ENCODE data around the gene OLFML2B. TPM values are rescaled to one million over a fixed set of nuclear protein-coding genes. Genes with fewer than 3 reads are reported as not detected.
"Not testable (repeated sequence)": the region's sequence is repeated elsewhere in the genome, so short reads cannot be mapped to it uniquely, and the experiment has no call there.

OLFML2B gene
- total and polyA plus RNA-seq, 7 experiments from 2014 or later, result 0.07 to 0.47 (median 0.27) TPM; not detected in 2

- no peaks in the 10 kb centered on the region for H3K36me3 ChIP-seq (ENCODE audit: control insufficient read depth in 2 of 3, insufficient read depth in 3 of 3, low read length in 3 of 3)
- no peaks in the 10 kb centered on the region for H3K36me3 Mint-ChIP-seq
- H3K27me3 Mint-ChIP-seq, result peaks cover 7 to 19% (median 16%) of the 10 kb centered on the region in 5 donors
- no peak overlapping the region for H3K27ac ChIP-seq (ENCODE audit: low read depth, low read length)
- CTCF ChIA-PET, result interaction anchor here (0.6 to 1.5 kb wide), 8 partner anchors 10 to 797 kb away, joined by 3 to 6 read pairs (median 4); no protein-coding TSS in a partner anchor
- H3K4me1 Mint-ChIP-seq, result no peaks in the 10 kb centered on the region
- intact Hi-C loops (cut with micrococcal nuclease), result loop anchor here (1.0 to 10.0 kb wide), 8 partner anchors 220 to 1258 kb away; no protein-coding TSS in a partner anchor
- H3K27me3 ChIP-seq (ENCODE audit: control insufficient read depth in 2 of 2, insufficient read depth in 2 of 2, low read length in 2 of 2), result no peaks in the 10 kb centered on the region
- H3K4me3 Mint-ChIP-seq, result no peak overlapping the region
- no peak overlapping the region for H3K4me3 ChIP-seq (ENCODE audit: low read length)
- H3K27ac Mint-ChIP-seq, result no peak overlapping the region
- no peaks in the 10 kb centered on the region for H3K9me3 Mint-ChIP-seq
- DNase-seq (no peak), ATAC-seq (no peak)
- no peaks in the 10 kb centered on the region for H3K9me3 ChIP-seq (ENCODE audit: control insufficient read depth in 2 of 3, low read length in 3 of 3)
- H3K4me1 ChIP-seq (ENCODE audit: control insufficient read depth in 2 of 2, insufficient read depth in 2 of 2, low read length in 2 of 2), result no peaks in the 10 kb centered on the region
- POLR2A ChIA-PET, result no interaction called here
These were observed 32.9 kb upstream of the OLFML2B start for GRCh38 chr1:162056579-162056978.

GRCh38 chr1:162056043-162056442, 32.4 kb upstream of the OLFML2B start:
- no peaks in the 10 kb centered on the region for H3K36me3 ChIP-seq (ENCODE audit: control insufficient read depth in 2 of 3, insufficient read depth in 3 of 3, low read length in 3 of 3)
- H3K9me3 Mint-ChIP-seq, result no peaks in the 10 kb centered on the region
- POLR2A ChIA-PET, result no interaction called here
- H3K27ac Mint-ChIP-seq, result no peak overlapping the region
- H3K4me3 ChIP-seq (ENCODE audit: low read length), result no peak overlapping the region
- H3K4me1 Mint-ChIP-seq, result no peaks in the 10 kb centered on the region
- H3K9me3 ChIP-seq (ENCODE audit: control insufficient read depth in 2 of 3, low read length in 3 of 3), result no peaks in the 10 kb centered on the region
- H3K27ac ChIP-seq (ENCODE audit: low read depth, low read length), result no peak overlapping the region
- DNase-seq (peak in 7 of 9 donors; percentile 12 to 44 (median 35)), ATAC-seq (peak; percentile 87)
- intact Hi-C loops (cut with micrococcal nuclease), result loop anchor here (1.0 to 10.0 kb wide), 8 partner anchors 220 to 1259 kb away; no protein-coding TSS in a partner anchor
- no peaks in the 10 kb centered on the region for H3K4me1 ChIP-seq (ENCODE audit: control insufficient read depth in 2 of 2, insufficient read depth in 2 of 2, low read length in 2 of 2)
- no peaks in the 10 kb centered on the region for H3K36me3 Mint-ChIP-seq
- H3K4me3 Mint-ChIP-seq, result no peak overlapping the region
- H3K27me3 ChIP-seq (ENCODE audit: control insufficient read depth in 2 of 2, insufficient read depth in 2 of 2, low read length in 2 of 2), result no peaks in the 10 kb centered on the region
- H3K27me3 Mint-ChIP-seq, result peaks cover 7 to 22% (median 14%) of the 10 kb centered on the region in 5 donors
- CTCF ChIA-PET, result interaction anchor here (0.6 to 1.5 kb wide), 7 partner anchors 11 to 798 kb away, joined by 3 to 6 read pairs (median 4); no protein-coding TSS in a partner anchor

- no peaks in the 10 kb centered on the region for H3K36me3 Mint-ChIP-seq
- Histone ChIP-seq H3K4me1 (ENCODE audit: control insufficient read depth in 2 of 2, insufficient read depth in 2 of 2, low read length in 2 of 2) (no peaks in the 10 kb centered on the region), H3K27me3 (ENCODE audit: control insufficient read depth in 2 of 2, insufficient read depth in 2 of 2, low read length in 2 of 2) (no peaks in the 10 kb centered on the region), H3K36me3 (ENCODE audit: control insufficient read depth in 2 of 3, insufficient read depth in 3 of 3, low read length in 3 of 3) (no peaks in the 10 kb centered on the region), H3K4me3 (ENCODE audit: low read length) (no peak overlapping the region), H3K9me3 (ENCODE audit: control insufficient read depth in 2 of 3, low read length in 3 of 3) (no peaks in the 10 kb centered on the region), H3K27ac (ENCODE audit: low read depth, low read length) (no peak overlapping the region)
- DNase-seq (no peak), ATAC-seq (no peak)
- CTCF ChIA-PET, result no interaction called here
- H3K9me3 Mint-ChIP-seq, result no peaks in the 10 kb centered on the region
- intact Hi-C loops (cut with micrococcal nuclease), result loop anchor here in 1 of 2 donors (5.0 to 10.0 kb wide), 3 partner anchors 572 to 1260 kb away; no protein-coding TSS in a partner anchor
- H3K4me3 Mint-ChIP-seq, result no peak overlapping the region
- POLR2A ChIA-PET, result no interaction called here
- no peak overlapping the region for H3K27ac Mint-ChIP-seq
- H3K4me1 Mint-ChIP-seq, result no peaks in the 10 kb centered on the region
- H3K27me3 Mint-ChIP-seq, result peaks cover 7 to 17% (median 11%) of the 10 kb centered on the region in 5 donors
These were observed 31.4 kb upstream of the OLFML2B start for GRCh38 chr1:162055062-162055461.

DNA sequence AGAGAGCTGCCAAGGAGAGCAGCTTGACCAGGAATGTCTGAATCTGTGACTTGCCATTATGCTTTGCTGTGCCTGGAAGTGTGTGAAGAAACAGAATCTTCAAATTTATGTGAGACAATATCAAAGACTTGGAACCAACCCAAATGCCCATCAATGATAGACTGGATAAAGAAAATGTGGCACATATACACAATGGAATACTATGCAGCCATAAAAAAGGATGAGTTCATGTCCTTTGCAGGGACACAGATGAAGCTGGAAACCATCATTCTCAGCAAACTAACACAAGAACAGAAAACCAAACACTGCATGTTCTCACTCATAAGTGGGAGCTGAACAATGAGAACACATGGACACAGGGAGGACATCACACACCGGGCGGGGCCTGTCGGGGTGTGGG, 30.3 kb upstream of the OLFML2B start:
- H3K4me1 Mint-ChIP-seq; ATAC-seq; H3K9me3 ChIP-seq (ENCODE audit: control insufficient read depth in 2 of 3, low read length in 3 of 3); H3K4me3 ChIP-seq (ENCODE audit: low read length); H3K36me3 ChIP-seq (ENCODE audit: control insufficient read depth in 2 of 3, insufficient read depth in 3 of 3, low read length in 3 of 3); H3K9me3 Mint-ChIP-seq; H3K4me1 ChIP-seq (ENCODE audit: control insufficient read depth in 2 of 2, insufficient read depth in 2 of 2, low read length in 2 of 2); POLR2A ChIA-PET; DNase-seq; H3K36me3 Mint-ChIP-seq; H3K27ac ChIP-seq (ENCODE audit: low read depth, low read length); H3K27me3 ChIP-seq (ENCODE audit: control insufficient read depth in 2 of 2, insufficient read depth in 2 of 2, low read length in 2 of 2); CTCF ChIA-PET; H3K4me3 Mint-ChIP-seq; H3K27ac Mint-ChIP-seq: not testable (repeated sequence)
- peaks cover 7 to 20% (median 11%) of the 10 kb centered on the region in 5 donors for H3K27me3 Mint-ChIP-seq
- intact Hi-C loops (cut with micrococcal nuclease), result loop anchor here in 1 of 2 donors (10.0 kb wide), 2 partner anchors 1121 to 1261 kb away; no protein-coding TSS in a partner anchor

DNA sequence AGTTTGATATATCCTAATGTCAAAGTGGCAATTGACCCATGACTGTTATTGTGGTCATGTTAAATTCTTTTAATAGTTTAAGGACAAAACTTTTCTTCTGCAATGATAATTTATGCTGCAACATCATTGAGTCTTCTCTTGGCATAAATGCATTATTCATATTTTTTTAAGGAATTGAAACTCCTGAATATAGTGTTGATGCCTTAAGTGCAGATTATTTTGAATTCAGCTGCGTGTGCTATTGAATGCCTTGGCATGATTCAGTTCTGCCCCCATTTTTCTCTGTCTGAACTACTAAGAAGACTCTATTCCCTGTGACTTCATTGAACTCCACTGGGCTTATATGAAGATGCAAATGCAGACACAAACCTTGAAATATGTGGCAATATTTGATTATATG, 23.3 kb upstream of the OLFML2B start:
- Histone ChIP-seq H3K4me1 (ENCODE audit: control insufficient read depth in 2 of 2, insufficient read depth in 2 of 2, low read length in 2 of 2) (no peaks in the 10 kb centered on the region), H3K27ac (ENCODE audit: low read depth, low read length) (no peak overlapping the region), H3K4me3 (ENCODE audit: low read length) (no peak overlapping the region), H3K9me3 (ENCODE audit: control insufficient read depth in 2 of 3, low read length in 3 of 3) (no peaks in the 10 kb centered on the region), H3K27me3 (ENCODE audit: control insufficient read depth in 2 of 2, insufficient read depth in 2 of 2, low read length in 2 of 2) (no peaks in the 10 kb centered on the region), H3K36me3 (ENCODE audit: control insufficient read depth in 2 of 3, insufficient read depth in 3 of 3, low read length in 3 of 3) (no peaks in the 10 kb centered on the region)
- H3K4me3 Mint-ChIP-seq, result no peak overlapping the region
- H3K36me3 Mint-ChIP-seq, result no peaks in the 10 kb centered on the region
- DNase-seq (no peak), ATAC-seq (no peak)
- H3K27ac Mint-ChIP-seq, result no peak overlapping the region
- ChIA-PET POLR2A (no interaction called here), CTCF (no interaction called here)
- H3K4me1 Mint-ChIP-seq, result peaks cover 0 to 2% (median 0%) of the 10 kb centered on the region in 7 donors
- H3K9me3 Mint-ChIP-seq, result peaks cover 0 to 18% (median 3%) of the 10 kb centered on the region in 11 donors
- H3K27me3 Mint-ChIP-seq, result peaks cover 0 to 30% (median 5%) of the 10 kb centered on the region in 5 donors
- intact Hi-C loops (cut with micrococcal nuclease), result no loop called here

DNA sequence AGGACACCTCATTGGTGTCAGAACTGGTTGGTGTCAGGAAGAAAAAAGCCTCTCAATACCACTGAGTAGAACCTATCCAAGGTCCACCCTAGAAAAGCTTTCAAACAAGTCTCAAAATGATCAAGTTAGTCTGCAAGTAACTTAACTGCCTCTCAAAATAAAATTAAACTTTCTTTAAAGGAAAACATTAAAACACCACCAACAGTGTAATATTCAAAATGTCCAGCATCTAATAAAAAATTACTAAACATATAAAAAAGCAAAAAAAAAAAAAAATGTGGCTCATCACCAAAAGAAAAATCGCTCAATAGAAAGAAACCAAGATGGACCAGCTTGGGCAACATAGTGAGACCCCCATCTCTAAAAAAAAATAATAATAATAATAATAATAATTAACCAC, 18.7 kb upstream of the OLFML2B start:
- Mint-ChIP-seq H3K4me3 (no peak overlapping the region), H3K36me3 (no peaks in the 10 kb centered on the region), H3K4me1 (peaks cover 0 to 2% (median 0%) of the 10 kb centered on the region in 7 donors), H3K9me3 (peaks cover 0 to 24% (median 4%) of the 10 kb centered on the region in 11 donors), H3K27ac (no peak overlapping the region), H3K27me3 (peaks cover 5 to 20% (median 10%) of the 10 kb centered on the region in 5 donors)
- POLR2A ChIA-PET, result interaction anchor here (0.6 kb wide), 1 partner anchor 175 kb away, joined by 3 read pairs; no protein-coding TSS in a partner anchor
- H3K27ac ChIP-seq (ENCODE audit: low read depth, low read length), result no peak overlapping the region
- no peaks in the 10 kb centered on the region for H3K27me3 ChIP-seq (ENCODE audit: control insufficient read depth in 2 of 2, insufficient read depth in 2 of 2, low read length in 2 of 2)
- intact Hi-C loops (cut with micrococcal nuclease), result no loop called here
- H3K4me1 ChIP-seq (ENCODE audit: control insufficient read depth in 2 of 2, insufficient read depth in 2 of 2, low read length in 2 of 2), result no peaks in the 10 kb centered on the region
- DNase-seq, result no peak
- no peaks in the 10 kb centered on the region for H3K36me3 ChIP-seq (ENCODE audit: control insufficient read depth in 2 of 3, insufficient read depth in 3 of 3, low read length in 3 of 3)
- no peaks in the 10 kb centered on the region for H3K9me3 ChIP-seq (ENCODE audit: control insufficient read depth in 2 of 3, low read length in 3 of 3)
- no peak for ATAC-seq
- no peak overlapping the region for H3K4me3 ChIP-seq (ENCODE audit: low read length)
- CTCF ChIA-PET, result interaction anchor here (0.6 to 1.5 kb wide), 4 partner anchors 8 to 312 kb away, joined by 3 to 5 read pairs (median 4); no protein-coding TSS in a partner anchor

- no peaks in the 10 kb centered on the region for H3K36me3 ChIP-seq (ENCODE audit: control insufficient read depth in 2 of 3, insufficient read depth in 3 of 3, low read length in 3 of 3)
- H3K27me3 Mint-ChIP-seq, result peaks cover 5 to 20% (median 10%) of the 10 kb centered on the region in 5 donors
- H3K27me3 ChIP-seq (ENCODE audit: control insufficient read depth in 2 of 2, insufficient read depth in 2 of 2, low read length in 2 of 2), result no peaks in the 10 kb centered on the region
- ChIA-PET POLR2A (no interaction called here), CTCF (interaction anchor here (1.5 kb wide), 1 partner anchor 278 kb away, joined by 3 read pairs; no protein-coding TSS in a partner anchor)
- H3K9me3 Mint-ChIP-seq, result peaks cover 0 to 24% (median 4%) of the 10 kb centered on the region in 11 donors
- no peak for ATAC-seq
- peak overlapping the region in 1 of 9 donors; percentile 12 for H3K27ac Mint-ChIP-seq
- peaks cover 0 to 4% (median 0%) of the 10 kb centered on the region in 7 donors for H3K4me1 Mint-ChIP-seq
- H3K9me3 ChIP-seq (ENCODE audit: control insufficient read depth in 2 of 3, low read length in 3 of 3), result no peaks in the 10 kb centered on the region
- no peak overlapping the region for H3K4me3 ChIP-seq (ENCODE audit: low read length)
- no peaks in the 10 kb centered on the region for H3K4me1 ChIP-seq (ENCODE audit: control insufficient read depth in 2 of 2, insufficient read depth in 2 of 2, low read length in 2 of 2)
- intact Hi-C loops (cut with micrococcal nuclease), result no loop called here
- H3K27ac ChIP-seq (ENCODE audit: low read depth, low read length), result no peak overlapping the region
- H3K36me3 Mint-ChIP-seq, result no peaks in the 10 kb centered on the region
- no peak for DNase-seq
- H3K4me3 Mint-ChIP-seq, result no peak overlapping the region
These were observed 17.0 kb upstream of the OLFML2B start for GRCh38 chr1:162040657-162041056.
